AML-193 (cell line): ENCODE results near the gene ARCN1.

ENCODE experiments used
- DNase-seq, 2 experiments: peaks; one replicate each; lab custom pipeline; 2025; lab: John Stamatoyannopoulos, UW

Gene ARCN1

GRCh38 chr11:118621784-118622375 lies 49.7 kb downstream of the ARCN1 start:
- no peak for DNase-seq

DNA sequence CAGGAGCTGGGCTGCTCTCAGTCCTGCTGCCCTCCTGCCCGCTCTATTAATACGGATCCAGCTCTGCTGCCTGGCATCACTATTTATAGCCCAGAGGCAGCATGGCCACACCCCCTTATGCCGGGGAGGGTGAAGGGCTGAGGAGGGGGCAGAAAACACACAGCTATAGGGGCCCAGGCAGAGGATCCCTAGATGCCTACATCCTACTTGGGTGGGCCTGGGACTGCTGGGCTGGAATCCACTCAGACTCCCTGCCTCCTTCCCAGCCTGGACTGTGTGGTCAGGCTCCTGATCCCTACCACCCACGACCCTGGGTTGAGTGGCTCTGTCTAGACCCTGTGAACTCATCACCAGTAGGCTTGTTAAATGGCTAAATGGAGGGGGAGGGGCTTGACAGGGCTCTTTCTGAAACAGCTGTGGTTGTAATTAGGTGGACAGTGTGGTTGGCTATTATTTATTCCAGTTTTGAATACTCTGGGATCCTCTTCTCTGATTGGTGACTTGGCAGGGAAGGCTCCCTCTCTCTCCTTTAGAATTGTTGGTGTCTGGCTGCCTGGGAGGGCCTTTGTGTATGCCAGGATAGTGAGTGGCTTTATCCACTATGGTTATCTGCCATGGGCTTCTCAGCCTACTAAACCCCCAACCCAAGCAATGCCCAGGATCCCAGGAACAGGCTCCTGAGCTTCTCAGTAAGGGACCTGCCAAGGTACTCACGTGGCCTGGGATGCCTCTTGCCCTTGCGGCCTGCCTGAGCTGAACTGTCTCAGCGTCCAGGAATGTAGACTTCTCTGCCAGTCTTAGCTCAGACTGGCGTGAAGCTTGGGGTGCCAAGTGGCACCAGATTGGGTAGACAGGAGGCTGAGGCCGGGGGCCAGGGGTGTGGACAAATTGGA lies 50.4 kb downstream of the ARCN1 start:
- DNase-seq, result no peak

GRCh38 chr11:118623269-118623655 lies 51.1 kb downstream of the ARCN1 start:
- DNase-seq, result no peak

- no peak for DNase-seq
These were observed 53.0 kb downstream of the ARCN1 start for GRCh38 chr11:118625036-118625690.

- DNase-seq, result no peak
These were observed 53.8 kb downstream of the ARCN1 start for GRCh38 chr11:118625976-118626375.

DNA sequence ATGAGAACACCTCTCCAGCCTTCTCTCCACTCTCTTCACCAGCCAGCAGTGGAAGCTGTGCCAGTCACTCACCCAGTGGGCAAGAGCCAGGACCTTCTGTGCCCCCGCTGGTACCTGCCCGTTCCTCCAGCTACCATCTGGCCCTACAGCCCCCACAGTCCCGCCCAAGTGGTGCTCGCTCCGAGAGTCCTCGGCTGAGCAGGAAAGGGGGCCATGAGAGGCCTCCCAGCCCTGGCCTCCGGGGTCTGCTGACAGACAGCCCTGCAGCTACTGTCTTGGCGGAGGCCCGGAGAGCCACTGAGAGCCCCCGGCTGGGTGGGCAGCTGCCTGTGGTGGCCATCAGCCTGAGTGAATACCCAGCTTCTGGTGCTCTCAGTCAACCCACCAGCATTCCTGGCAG lies 55.4 kb downstream of the ARCN1 start:
- DNase-seq, result no peak

DNA sequence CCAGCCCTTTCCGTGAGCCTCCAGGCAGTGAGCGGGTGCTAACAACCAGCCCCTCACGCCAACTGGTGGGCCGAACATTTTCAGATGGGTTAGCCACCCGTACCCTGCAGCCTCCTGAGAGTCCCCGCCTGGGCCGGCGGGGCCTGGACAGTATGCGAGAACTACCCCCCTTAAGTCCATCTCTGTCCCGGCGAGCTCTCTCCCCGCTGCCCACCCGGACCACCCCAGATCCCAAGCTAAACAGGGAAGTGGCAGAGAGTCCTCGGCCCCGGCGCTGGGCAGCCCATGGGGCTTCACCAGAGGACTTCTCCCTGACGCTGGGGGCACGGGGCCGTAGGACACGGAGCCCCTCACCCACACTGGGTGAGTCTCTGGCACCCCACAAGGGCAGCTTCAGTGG lies 55.8 kb downstream of the ARCN1 start:
- no peak for DNase-seq

DNA sequence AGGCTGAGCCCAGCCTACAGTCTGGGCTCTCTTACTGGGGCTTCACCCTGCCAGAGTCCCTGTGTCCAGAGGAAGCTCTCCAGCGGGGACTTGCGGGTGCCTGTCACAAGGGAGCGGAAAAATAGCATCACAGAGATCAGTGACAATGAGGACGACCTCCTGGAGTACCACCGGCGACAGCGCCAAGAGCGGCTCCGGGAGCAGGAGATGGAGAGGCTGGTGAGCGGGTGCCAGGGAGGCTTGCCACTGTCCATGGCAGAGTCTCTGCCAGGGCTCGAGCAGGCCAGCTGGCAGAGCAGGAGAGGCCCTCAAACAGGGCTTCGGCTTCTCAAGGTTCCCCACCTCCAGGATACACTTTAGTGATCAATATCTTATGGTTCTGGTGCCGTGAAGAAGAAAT lies 56.2 kb downstream of the ARCN1 start:
- DNase-seq, result no peak

DNA sequence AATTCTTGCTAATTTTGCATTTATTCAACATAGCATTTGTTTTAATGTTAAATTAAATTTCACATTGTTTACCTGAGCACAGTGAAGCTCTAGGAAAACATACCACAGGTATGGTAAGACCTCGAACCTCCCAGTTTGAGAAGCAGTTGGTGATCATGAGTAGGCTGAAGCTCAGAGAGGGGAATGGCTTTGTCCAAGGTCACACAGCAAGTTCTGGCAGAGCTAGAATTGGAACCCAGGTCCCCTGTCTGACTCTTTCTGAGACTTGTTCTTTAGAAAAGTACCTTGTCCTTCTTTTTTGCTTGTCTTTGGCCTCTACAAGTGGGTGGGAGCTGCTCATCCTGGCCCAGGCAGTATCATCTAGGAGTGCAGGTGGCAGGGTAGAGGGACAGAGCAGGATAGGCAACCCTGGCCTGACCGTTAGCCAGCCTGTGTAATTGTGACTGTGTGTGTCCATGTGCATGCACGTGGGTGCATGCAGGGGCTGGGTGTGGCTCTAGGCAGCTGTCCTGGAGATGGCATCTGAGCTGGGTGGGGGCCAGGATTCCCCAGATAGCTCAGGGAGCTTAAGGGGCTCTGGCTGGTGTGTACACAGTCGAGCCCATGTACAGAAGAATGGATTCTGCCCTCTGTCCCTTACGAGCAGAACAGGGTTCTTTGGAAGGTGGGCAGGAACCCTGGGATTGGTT lies 56.8 kb downstream of the ARCN1 start:
- DNase-seq, result no peak

GRCh38 chr11:118629761-118630661 lies 57.8 kb downstream of the ARCN1 start:
- no peak for DNase-seq

GRCh38 chr11:118631142-118631909 lies 59.1 kb downstream of the ARCN1 start:
- DNase-seq, result no peak

- DNase-seq, result no peak
These were observed 60.5 kb downstream of the ARCN1 start for GRCh38 chr11:118632577-118633318.

DNA sequence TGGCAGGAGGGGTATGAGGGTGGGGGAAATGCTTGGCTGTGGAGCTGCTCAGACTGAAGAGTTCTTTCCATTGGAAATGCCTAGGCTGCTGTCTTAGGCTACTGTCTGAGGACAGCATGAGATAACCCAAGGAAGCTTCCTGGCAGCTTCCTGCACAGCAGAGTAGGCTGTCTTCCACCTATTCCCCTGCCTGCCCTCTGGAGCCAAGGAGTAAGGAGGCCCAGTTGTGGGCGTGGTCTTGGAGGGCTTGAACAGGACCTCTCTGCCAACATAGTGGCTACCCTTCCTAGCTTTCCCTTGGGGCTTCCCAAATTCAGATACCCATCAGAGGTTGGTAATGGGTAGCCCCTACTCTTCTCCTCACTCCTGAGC lies 61.1 kb downstream of the ARCN1 start:
- no peak for DNase-seq

- no peak for DNase-seq
These were observed 61.8 kb downstream of the ARCN1 start for GRCh38 chr11:118633979-118634378.

GRCh38 chr11:118634431-118635236 lies 62.4 kb downstream of the ARCN1 start:
- DNase-seq, result no peak

DNA sequence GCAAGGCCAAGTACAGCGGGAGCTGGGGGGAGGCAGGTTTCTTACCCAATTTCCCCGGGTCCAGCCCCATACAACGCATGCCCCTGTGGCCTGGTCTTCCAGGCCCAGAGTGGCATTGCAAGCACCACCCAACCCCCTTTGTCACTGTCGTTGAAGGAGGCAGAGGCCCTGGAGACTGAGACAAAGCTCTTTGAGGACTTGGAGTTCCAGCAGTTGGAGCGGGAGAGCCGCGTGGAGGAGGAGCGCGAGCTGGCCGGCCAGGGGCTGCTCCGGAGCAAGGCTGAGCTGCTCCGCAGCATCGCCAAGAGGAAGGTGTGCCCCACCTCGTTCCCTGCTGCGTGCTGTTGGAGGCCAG lies 63.0 kb downstream of the ARCN1 start:
- DNase-seq, result no peak

DNA sequence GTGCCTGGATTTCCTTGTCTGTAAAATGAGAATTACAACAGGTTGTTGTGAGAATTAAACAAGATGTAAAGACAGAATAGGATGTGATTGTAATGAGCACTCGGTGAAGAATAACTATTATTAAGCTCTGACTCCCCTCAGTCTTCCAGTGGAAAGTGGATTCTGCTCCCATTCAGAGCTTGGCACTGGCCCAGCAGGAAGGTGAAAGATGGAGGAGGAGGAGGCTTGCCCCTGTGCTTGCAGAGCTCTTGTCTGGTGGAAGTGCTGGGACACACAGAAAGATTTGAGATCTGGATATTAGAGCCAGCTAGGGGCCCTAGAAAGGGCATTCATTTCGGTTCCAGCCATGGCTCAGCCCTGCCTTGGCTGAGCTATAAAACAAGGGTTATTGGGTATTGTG lies 63.4 kb downstream of the ARCN1 start:
- DNase-seq, result no peak

GRCh38 chr11:118636569-118637290 lies 64.5 kb downstream of the ARCN1 start:
- no peak for DNase-seq

- DNase-seq, result no peak
These were observed 66.5 kb downstream of the ARCN1 start for GRCh38 chr11:118638726-118639125.
